ENCODE measurements around the gene PRSS2. TPM values are rescaled to one million over a fixed set of nuclear protein-coding genes. Genes with fewer than 3 reads are reported as not detected.
"Not testable (repeated sequence)": the region's sequence is repeated elsewhere in the genome, so short reads cannot be mapped to it uniquely, and the experiment has no call there.

Gene PRSS2
- total and polyA plus RNA-seq, 4 donors = 0.21 TPM; not detected in 3

DNA sequence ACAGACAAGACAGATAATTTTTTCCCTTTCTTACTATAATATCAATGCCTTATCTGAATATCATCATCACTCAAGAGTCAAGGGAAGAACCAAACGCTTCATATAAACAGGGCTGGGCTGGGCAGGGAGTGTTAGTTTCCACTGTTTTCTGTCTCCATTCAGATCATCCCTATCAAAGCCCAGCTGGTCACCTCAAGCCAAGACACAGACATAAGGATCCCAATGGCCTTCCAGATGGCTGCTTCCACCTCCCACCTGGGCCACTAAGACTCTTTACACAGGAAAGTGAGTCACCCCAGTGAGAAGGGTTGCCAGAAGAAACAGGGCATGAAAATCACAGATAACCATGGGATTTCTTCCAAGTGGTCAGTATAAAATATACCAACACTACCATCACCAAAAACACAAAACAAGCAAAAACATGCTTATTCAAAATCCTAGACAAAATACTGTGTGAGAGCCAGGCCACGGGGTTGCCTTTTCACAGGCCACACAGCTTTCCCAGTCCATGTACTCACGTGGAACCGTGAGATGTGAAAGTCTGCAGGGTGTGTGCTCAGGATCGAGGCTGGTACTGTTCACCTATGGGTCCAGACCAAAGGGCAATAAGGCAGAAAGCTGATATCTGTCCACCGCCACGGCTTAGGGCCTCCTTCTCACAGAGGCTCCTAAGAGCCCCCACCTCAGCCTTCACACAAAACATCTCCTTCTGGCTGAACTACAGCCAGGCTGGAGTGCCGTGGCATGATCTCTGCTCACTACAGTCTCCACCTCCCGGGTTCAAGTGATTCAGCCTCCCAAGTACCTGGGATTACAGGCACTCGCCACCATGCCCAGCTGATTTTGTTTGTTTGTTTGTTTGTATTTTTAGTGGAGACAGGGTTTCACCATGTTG lies 15.8 kb upstream of the PRSS2 start (continued):
- TF ChIP-seq, protein P1, sequence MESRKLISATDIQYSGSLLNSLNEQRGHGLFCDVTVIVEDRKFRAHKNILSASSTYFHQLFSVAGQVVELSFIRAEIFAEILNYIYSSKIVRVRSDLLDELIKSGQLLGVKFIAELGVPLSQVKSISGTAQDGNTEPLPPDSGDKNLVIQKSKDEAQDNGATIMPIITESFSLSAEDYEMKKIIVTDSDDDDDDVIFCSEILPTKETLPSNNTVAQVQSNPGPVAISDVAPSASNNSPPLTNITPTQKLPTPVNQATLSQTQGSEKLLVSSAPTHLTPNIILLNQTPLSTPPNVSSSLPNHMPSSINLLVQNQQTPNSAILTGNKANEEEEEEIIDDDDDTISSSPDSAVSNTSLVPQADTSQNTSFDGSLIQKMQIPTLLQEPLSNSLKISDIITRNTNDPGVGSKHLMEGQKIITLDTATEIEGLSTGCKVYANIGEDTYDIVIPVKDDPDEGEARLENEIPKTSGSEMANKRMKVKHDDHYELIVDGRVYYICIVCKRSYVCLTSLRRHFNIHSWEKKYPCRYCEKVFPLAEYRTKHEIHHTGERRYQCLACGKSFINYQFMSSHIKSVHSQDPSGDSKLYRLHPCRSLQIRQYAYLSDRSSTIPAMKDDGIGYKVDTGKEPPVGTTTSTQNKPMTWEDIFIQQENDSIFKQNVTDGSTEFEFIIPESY (IDR thresholded peaks at IDR 0.05) = no peak
- TF ChIP-seq, protein P2, sequence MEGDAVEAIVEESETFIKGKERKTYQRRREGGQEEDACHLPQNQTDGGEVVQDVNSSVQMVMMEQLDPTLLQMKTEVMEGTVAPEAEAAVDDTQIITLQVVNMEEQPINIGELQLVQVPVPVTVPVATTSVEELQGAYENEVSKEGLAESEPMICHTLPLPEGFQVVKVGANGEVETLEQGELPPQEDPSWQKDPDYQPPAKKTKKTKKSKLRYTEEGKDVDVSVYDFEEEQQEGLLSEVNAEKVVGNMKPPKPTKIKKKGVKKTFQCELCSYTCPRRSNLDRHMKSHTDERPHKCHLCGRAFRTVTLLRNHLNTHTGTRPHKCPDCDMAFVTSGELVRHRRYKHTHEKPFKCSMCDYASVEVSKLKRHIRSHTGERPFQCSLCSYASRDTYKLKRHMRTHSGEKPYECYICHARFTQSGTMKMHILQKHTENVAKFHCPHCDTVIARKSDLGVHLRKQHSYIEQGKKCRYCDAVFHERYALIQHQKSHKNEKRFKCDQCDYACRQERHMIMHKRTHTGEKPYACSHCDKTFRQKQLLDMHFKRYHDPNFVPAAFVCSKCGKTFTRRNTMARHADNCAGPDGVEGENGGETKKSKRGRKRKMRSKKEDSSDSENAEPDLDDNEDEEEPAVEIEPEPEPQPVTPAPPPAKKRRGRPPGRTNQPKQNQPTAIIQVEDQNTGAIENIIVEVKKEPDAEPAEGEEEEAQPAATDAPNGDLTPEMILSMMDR (IDR thresholded peaks at IDR 0.05; ENCODE audit: low read depth, low read length, missing input control) = no peak
- TF ChIP-seq NR2F2 (IDR thresholded peaks at IDR 0.05) (no peak), RAD21 (IDR thresholded peaks at IDR 0.05) (no peak), JUND (IDR thresholded peaks at IDR 0.05) (no peak), EGR1 (IDR thresholded peaks at IDR 0.05; ENCODE audit: low read depth in 2 of 2) (no peak), HNF4G (IDR thresholded peaks at IDR 0.05) (no peak)
- TF ChIP-seq, protein P3, sequence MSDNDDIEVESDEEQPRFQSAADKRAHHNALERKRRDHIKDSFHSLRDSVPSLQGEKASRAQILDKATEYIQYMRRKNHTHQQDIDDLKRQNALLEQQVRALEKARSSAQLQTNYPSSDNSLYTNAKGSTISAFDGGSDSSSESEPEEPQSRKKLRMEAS (IDR thresholded peaks at IDR 0.05) = no peak

DNA sequence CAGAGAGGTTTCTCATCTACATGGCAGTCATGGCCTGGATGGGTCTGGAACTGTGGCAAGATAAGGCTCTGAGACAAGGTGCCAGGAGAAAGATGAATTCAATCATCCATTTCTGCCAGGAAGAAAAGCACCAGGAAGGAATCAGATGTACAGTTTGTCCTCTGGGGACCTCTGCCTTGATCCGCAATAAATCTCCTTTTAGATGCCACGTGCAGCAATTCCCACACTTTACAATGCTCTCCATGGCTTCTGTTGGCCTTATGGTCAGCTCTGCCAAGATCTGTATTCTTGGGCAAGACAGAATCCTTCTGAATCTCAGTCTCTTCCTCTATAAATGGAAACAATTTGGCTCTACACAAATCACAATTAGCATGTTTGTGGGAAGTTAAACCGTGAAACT lies 12.5 kb upstream of the PRSS2 start:
- not testable (repeated sequence) for H3K27me3 ChIP-seq (ENCODE audit: control insufficient read depth in 4 of 4, insufficient read depth in 4 of 4, low read length in 3 of 4); H3K36me3 ChIP-seq (ENCODE audit: control insufficient read depth in 4 of 4, insufficient read depth in 3 of 4, low read depth in 1 of 4, low read length in 3 of 4); H3K4me3 ChIP-seq (ENCODE audit: low read depth in 1 of 3, low read length in 3 of 3); DNase-seq (ENCODE audit: low spot score); H3K9ac ChIP-seq (ENCODE audit: low read depth in 1 of 2, low read length in 2 of 2); H3K4me1 ChIP-seq (ENCODE audit: control insufficient read depth in 4 of 4, insufficient read depth in 4 of 4, low read length in 3 of 4); H3K9me3 ChIP-seq (ENCODE audit: control insufficient read depth in 4 of 4, low read length in 3 of 4); H3K27ac ChIP-seq (ENCODE audit: low read depth in 1 of 2, low read length in 2 of 2)
- 85% methylated on average over 3 of the region's 3 CpGs for WGBS

DNA sequence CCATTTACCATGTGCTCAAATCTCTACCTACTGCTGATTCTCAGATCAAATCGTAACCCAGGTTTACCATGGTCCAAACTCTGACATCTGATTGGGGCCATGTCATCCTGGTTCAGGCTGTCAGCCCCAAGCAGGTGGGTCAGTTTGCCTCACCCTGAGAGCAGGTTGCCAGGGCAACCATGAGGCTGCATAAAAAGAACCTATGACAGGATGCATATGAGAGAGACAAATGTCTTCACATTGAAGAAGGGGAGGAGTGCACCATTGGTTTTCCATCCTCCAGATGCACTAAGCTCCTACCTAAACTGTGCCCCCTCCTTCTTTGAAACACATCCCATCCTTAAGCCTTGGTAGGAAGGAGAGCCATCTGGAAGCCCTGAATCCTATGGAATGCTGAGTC lies 11.3 kb upstream of the PRSS2 start:
- Histone ChIP-seq H3K9ac (ENCODE audit: low read depth in 1 of 2, low read length in 2 of 2) (no peak overlapping the region), H3K27me3 (ENCODE audit: control insufficient read depth in 4 of 4, insufficient read depth in 4 of 4, low read length in 3 of 4) (peaks cover 0 to 2% (median 0%) of the 10 kb centered on the region in 4 donors), H3K36me3 (ENCODE audit: control insufficient read depth in 4 of 4, insufficient read depth in 3 of 4, low read depth in 1 of 4, low read length in 3 of 4) (no peaks in the 10 kb centered on the region), H3K9me3 (ENCODE audit: control insufficient read depth in 4 of 4, low read length in 3 of 4) (no peaks in the 10 kb centered on the region), H3K4me3 (ENCODE audit: low read depth in 1 of 3, low read length in 3 of 3) (no peak overlapping the region), H3K4me1 (ENCODE audit: control insufficient read depth in 4 of 4, insufficient read depth in 4 of 4, low read length in 3 of 4) (no peaks in the 10 kb centered on the region), H3K27ac (ENCODE audit: low read depth in 1 of 2, low read length in 2 of 2) (no peak overlapping the region)
- no peak for TF ChIP-seq TAF1 (conservative IDR thresholded peaks at IDR 0.05)
- TF ChIP-seq, protein P4, sequence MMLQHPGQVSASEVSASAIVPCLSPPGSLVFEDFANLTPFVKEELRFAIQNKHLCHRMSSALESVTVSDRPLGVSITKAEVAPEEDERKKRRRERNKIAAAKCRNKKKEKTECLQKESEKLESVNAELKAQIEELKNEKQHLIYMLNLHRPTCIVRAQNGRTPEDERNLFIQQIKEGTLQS (IDR thresholded peaks at IDR 0.05) = no peak
- no peak for TF ChIP-seq GABPA (IDR thresholded peaks at IDR 0.05 in 1 of 2, conservative IDR thresholded peaks at IDR 0.05 in 1 of 2)
- no peak for TF ChIP-seq SP1 (IDR thresholded peaks at IDR 0.05)
- 83% methylated on average over 1 of the region's 1 CpG for WGBS
- no peak for DNase-seq (ENCODE audit: low spot score)
